ENCODE results near the gene TGM5.

Gene TGM5

DNA sequence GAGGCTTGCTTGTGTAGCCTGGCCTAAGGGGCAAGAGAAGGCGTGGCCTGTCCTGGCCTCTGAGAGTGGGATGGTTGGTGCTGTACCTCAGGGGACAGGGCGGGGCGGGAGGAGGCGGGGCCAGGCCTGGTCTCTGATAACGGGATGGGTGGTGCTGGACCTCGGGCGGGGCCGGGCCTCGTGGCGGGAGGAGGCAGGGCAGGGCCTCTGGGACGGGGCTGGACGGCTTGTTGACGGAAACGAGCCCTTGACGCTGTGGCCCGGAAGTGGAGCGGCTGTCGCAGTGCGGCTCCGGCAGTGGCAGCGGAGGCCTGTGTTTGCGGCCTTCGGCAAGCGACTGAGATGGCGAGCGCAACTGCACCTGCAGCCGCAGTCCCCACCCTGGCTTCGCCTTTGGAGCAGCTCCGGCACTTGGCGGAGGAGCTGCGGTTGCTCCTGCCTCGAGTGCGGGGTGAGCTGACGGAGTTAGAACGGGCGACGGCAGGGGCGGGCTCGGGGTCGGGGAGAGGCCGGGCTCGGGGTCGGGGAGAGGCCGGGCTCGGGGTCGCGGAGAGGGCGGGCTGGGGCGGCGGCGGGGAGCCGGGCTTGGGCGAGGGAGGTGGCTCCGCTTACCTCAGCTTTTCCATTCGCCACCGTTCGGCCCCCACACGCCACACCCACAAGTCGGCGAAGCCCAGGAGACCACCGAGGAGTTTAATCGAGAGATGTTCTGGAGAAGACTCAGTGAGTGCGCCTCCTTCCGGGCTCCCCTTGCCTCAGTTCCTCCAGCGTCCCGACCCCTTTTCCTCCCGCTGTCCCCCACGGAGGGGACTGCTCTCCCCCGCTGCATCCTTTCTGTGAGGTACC is 81.3 kb downstream of the TGM5 start, which contains the start of gene CCNDBP1:
Gene CCNDBP1 (plus strand): TSS at position 247 of the 846 bp plus-strand sequence. CDS start 96 bp downstream, at position 343.
- Histone ChIP-seq H3K4me1 (ENCODE audit: control insufficient read depth, low read length) (peaks cover 15% of the 10 kb centered on the region), H3K4me3 (ENCODE audit: low read length) (peak within 1 kb of the TSS; percentile 94), H3K36me3 (ENCODE audit: control insufficient read depth, low read length) (peaks cover 49% of the 10 kb centered on the region), H3K79me2 (ENCODE audit: control insufficient read depth, low read length) (peaks cover 17% of the 10 kb centered on the region), H3K27me3 (ENCODE audit: control insufficient read depth, low read length) (no peaks in the 10 kb centered on the region), H3F3A (ENCODE audit: control insufficient read depth, insufficient read depth) (peaks cover 26% of the 10 kb centered on the region), H4K20me1 (ENCODE audit: control insufficient read depth, insufficient read depth, low read depth, low read length) (no peaks in the 10 kb centered on the region), H3K9me3 (ENCODE audit: control insufficient read depth, insufficient read depth, low read length) (no peaks in the 10 kb centered on the region), H3K4me2 (ENCODE audit: low read length) (peak within 1 kb of the TSS; percentile 85), H3K9me2 (replicated peaks; ENCODE audit: control insufficient read depth, low read length) (no peaks in the 10 kb centered on the region), H3K27ac (ENCODE audit: low read depth, low read length) (peak within 1 kb of the TSS; percentile 58)
- TF ChIP-seq CTCF (IDR thresholded peaks at IDR 0.05; ENCODE audit: low read depth, low read length, poor library complexity, severe bottlenecking) (peak; percentile 79), EZH2phosphoT487 (IDR thresholded peaks at IDR 0.05; ENCODE audit: borderline replicate concordance, low read length) (no peak)

DNA sequence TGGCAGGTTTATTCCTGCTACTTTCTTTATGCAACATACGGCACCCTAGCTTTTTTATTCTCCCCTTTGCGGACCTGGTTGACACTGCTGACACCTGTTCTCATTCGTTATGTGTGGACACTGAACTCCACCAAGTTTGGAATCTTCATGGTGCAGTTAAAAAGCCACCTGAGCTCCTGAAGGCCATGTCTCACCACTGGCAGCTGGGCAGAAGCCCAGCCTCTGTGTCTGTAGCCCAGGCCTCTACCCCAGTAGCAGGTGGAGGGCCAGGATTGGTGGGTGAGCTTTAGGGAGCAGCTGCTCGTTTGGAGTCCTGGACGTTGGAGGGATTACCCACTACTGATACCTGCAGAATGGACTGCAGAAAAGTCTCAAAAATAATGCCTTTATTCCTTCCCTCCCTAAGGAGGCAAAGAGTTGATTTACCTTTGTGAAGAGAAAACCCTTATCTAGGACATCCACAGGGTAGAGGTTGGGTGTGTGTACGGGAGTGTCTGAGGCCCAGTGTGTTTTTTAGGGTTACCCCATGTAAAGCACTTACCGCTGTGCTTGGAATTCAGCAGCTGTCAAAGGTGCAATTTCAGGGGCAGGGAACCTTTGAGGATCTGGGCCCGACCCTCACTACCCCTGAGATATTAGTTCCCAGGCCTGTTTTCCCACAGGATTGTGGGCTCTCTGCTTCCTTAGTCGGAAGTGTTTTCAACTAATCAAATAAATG is 82.2 kb downstream of the TGM5 start:
- H3F3A ChIP-seq (ENCODE audit: control insufficient read depth, insufficient read depth): peaks cover 26% of the 10 kb centered on the region
- peak overlapping the region; percentile 94 for H3K4me3 ChIP-seq (ENCODE audit: low read length)
- H3K4me2 ChIP-seq (ENCODE audit: low read length): peak overlapping the region; percentile 85
- peak overlapping the region; percentile 58 for H3K27ac ChIP-seq (ENCODE audit: low read depth, low read length)
- no peaks in the 10 kb centered on the region for H3K27me3 ChIP-seq (ENCODE audit: control insufficient read depth, low read length)
- no peaks in the 10 kb centered on the region for H3K9me2 ChIP-seq (replicated peaks; ENCODE audit: control insufficient read depth, low read length)
- no peaks in the 10 kb centered on the region for H3K9me3 ChIP-seq (ENCODE audit: control insufficient read depth, insufficient read depth, low read length)
- TF ChIP-seq EZH2phosphoT487 (IDR thresholded peaks at IDR 0.05; ENCODE audit: borderline replicate concordance, low read length) (no peak), CTCF (IDR thresholded peaks at IDR 0.05; ENCODE audit: low read depth, low read length, poor library complexity, severe bottlenecking) (no peak)
- H3K4me1 ChIP-seq (ENCODE audit: control insufficient read depth, low read length): peaks cover 15% of the 10 kb centered on the region
- peaks cover 47% of the 10 kb centered on the region for H3K36me3 ChIP-seq (ENCODE audit: control insufficient read depth, low read length)
- peaks cover 17% of the 10 kb centered on the region for H3K79me2 ChIP-seq (ENCODE audit: control insufficient read depth, low read length)
- no peaks in the 10 kb centered on the region for H4K20me1 ChIP-seq (ENCODE audit: control insufficient read depth, insufficient read depth, low read depth, low read length)

- H3K4me2 ChIP-seq (ENCODE audit: low read length): no peak overlapping the region
- no peaks in the 10 kb centered on the region for H3K27me3 ChIP-seq (ENCODE audit: control insufficient read depth, low read length)
- H3K9me3 ChIP-seq (ENCODE audit: control insufficient read depth, insufficient read depth, low read length): no peaks in the 10 kb centered on the region
- H3K79me2 ChIP-seq (ENCODE audit: control insufficient read depth, low read length): peaks cover 17% of the 10 kb centered on the region
- TF ChIP-seq EZH2phosphoT487 (IDR thresholded peaks at IDR 0.05; ENCODE audit: borderline replicate concordance, low read length): no peak
- TF ChIP-seq CTCF (IDR thresholded peaks at IDR 0.05; ENCODE audit: low read depth, low read length, poor library complexity, severe bottlenecking): no peak
- H3F3A ChIP-seq (ENCODE audit: control insufficient read depth, insufficient read depth): peaks cover 26% of the 10 kb centered on the region
- no peak overlapping the region for H3K27ac ChIP-seq (ENCODE audit: low read depth, low read length)
- H3K36me3 ChIP-seq (ENCODE audit: control insufficient read depth, low read length): peaks cover 50% of the 10 kb centered on the region
- H3K4me3 ChIP-seq (ENCODE audit: low read length): no peak overlapping the region
- no peaks in the 10 kb centered on the region for H3K9me2 ChIP-seq (replicated peaks; ENCODE audit: control insufficient read depth, low read length)
- peaks cover 15% of the 10 kb centered on the region for H3K4me1 ChIP-seq (ENCODE audit: control insufficient read depth, low read length)
- no peaks in the 10 kb centered on the region for H4K20me1 ChIP-seq (ENCODE audit: control insufficient read depth, insufficient read depth, low read depth, low read length)
These were observed 83.5 kb downstream of the TGM5 start for GRCh38 chr15:43183270-43183669.

All from DOHH2 (cell line).